Stomach (tissue), 4 donors: ENCODE measurements around the gene PEX12.

ENCODE experiments used
- POLR2A ChIP-seq, 4 donors: fragments of 450-650 bp; IDR thresholded peaks; one replicate each; pipeline ENCODE4 v1.6.1; 2016; ENCODE audit warnings: antibody characterized with exemption in 4 of 4, control low read depth in 2 of 4, mild to moderate bottlenecking in 1 of 4, moderate library complexity in 1 of 4
- POLR2AphosphoS5 ChIP-seq, 3 donors: sonication (generic); formaldehyde crosslinking; IDR thresholded peaks; one replicate each; pipeline ENCODE4 v1.6.1; 2016; ENCODE audit warnings: antibody characterized with exemption in 3 of 3
- TF ChIP-seq, protein P1 (sequence below), 7 experiments: fragments of 450-650 bp in 4 of 7; fragments of 200-600 bp in 3 of 7; sonication (generic) in 3 of 7; IDR thresholded peaks; one replicate each; pipeline ENCODE4 v1.5.1; 2016 to 2019; ENCODE audit warnings: antibody characterized with exemption in 7 of 7, control low read depth in 2 of 7, mild to moderate bottlenecking in 1 of 7

DNA sequence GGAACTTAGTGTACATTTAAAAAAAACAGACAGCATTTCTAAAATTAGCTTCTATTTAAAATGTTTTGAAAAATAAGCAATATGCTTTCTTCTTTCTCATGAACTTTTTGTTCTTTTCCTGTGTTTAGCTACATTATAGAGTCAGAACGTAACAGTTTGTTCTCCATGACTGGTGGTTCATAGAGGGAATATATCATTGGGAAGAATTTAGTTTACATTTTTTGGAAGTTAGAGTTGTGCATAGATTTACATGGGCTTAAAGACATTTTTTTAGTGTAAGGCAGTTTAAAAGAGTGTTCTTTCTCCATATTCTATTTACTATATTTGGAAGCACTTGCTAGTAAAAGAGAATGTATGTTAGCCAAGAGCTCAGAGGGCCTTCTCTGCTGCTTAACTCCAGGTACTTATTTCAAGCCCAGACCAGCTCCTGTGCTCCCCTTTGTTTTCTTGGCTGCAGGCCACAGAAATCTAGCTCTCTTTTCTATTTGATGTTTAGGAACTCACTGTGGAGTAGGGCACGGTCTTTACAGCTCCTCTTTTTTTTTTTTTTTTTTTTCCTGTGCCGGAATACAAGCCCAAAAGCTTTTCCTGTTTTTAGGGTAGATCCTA, 29.0 kb upstream of the PEX12 start:
- TF ChIP-seq, protein P1, sequence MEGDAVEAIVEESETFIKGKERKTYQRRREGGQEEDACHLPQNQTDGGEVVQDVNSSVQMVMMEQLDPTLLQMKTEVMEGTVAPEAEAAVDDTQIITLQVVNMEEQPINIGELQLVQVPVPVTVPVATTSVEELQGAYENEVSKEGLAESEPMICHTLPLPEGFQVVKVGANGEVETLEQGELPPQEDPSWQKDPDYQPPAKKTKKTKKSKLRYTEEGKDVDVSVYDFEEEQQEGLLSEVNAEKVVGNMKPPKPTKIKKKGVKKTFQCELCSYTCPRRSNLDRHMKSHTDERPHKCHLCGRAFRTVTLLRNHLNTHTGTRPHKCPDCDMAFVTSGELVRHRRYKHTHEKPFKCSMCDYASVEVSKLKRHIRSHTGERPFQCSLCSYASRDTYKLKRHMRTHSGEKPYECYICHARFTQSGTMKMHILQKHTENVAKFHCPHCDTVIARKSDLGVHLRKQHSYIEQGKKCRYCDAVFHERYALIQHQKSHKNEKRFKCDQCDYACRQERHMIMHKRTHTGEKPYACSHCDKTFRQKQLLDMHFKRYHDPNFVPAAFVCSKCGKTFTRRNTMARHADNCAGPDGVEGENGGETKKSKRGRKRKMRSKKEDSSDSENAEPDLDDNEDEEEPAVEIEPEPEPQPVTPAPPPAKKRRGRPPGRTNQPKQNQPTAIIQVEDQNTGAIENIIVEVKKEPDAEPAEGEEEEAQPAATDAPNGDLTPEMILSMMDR (IDR thresholded peaks at IDR 0.05) = no peak
- TF ChIP-seq POLR2AphosphoS5 (IDR thresholded peaks at IDR 0.05) = no peak
- no peak for TF ChIP-seq POLR2A (IDR thresholded peaks at IDR 0.05)
